Muscle of back (tissue), 11 donors: ENCODE measurements around the gene FAM13A. TPM values are rescaled to one million over a fixed set of nuclear protein-coding genes. Genes with fewer than 3 reads are reported as not detected.

ENCODE experiments used
- DNase-seq, 3 donors: peaks; one replicate each; pipeline versions ENCODE4 v3.0.0 to v3.0.0-alpha.2; 2013
- polyA plus RNA-seq, 10 donors: library from polyadenylated mRNA; unstranded; fragments of 120-200 nt; gene quantifications; one replicate each; pipeline ENCODE4 v1.2.1, GENCODE V29; 2013; ENCODE audit not compliant: insufficient read length in 10 of 10

FAM13A gene
- polyA plus RNA-seq, 10 donors, result 22.5 to 41.7 (median 31.6) TPM

DNA sequence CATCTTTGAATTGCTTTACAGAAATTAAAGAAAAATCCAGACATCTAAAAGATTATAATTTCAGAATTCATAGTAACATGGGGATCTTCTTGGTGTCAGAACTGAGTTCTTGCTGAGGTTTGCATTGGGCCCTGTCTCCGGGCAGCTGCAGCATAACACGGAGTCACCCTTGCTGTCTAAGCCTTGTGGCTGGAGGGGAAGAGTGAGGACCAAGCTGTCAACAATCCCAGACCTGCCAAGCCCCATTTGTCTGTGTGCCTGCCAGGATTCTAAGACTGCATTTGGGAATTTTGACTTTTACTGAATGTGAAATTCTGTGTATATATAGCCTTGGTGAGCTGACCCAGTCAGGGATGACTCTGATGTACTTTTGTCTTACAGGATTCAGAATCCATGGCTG lies 334.2 kb downstream of the FAM13A start:
- no peak for DNase-seq

DNA sequence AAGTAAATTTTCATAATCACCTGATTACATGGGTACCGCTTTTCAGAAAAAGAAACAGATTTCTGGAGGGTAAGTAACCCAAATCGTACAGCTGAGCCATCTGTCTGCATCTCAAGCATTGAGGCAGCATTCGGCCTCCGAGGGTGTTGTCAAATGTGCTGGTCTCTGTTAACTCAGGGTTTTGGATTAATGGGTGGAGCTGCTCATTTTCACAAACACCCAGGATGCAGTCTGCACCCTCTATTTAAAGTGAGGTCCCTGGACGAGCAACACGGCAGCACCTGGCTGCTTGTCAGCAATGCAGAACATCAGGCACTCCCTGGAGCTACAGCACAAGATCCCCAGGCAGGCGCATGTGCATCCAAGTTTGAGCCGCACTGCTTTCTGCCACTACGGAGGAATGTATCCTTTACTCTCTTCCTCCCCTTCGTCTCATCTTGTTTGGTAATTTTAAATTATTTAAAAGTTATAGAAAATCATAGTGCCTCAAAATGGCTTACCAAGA lies 334.7 kb downstream of the FAM13A start:
- no peak for DNase-seq

DNA sequence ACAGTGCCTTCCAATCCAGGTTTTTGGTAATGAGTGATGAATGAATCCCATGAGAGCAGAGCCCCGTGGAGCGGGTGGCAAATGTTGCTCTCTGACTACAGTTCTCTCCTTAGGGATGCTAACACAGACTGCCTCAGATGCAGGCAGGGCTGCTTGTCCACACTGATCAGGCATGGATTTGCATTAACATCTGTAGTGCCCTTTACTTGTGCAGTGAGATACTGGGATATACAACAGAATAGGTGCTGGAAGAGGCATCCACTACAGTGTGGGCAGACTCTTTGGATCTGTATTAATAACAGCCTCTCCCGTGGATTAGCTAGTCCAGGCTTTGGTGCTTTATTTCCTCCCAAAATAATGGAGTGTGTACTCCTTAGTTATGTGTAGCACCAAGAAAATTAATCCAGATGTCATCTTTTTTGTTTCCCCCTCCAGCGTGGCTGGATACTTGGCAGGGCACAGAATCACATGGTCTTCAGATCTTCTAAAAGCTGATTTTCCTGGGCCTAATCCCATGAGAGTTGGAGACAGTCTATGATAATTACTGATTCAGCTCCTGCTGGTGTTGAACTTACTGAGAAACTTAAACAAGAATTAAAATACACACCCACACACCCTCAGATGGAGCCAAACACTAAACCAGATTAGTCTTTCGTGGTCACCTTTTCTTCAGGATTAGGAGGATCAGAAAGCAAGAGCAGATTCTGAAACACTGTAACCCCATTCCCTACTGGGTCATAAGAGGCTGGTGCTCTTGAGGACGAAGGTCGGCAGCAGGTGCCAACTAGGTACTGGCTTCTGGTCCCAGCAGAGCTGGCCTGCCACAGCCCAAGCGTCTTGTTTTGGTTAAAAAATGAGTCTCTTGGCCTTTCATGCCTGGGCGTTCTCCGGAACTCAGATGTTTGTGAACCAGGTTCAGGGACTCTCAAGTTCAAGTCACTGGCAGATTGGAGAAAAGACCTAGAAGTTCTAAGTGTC lies 336.2 kb downstream of the FAM13A start:
- no peak for DNase-seq

DNA sequence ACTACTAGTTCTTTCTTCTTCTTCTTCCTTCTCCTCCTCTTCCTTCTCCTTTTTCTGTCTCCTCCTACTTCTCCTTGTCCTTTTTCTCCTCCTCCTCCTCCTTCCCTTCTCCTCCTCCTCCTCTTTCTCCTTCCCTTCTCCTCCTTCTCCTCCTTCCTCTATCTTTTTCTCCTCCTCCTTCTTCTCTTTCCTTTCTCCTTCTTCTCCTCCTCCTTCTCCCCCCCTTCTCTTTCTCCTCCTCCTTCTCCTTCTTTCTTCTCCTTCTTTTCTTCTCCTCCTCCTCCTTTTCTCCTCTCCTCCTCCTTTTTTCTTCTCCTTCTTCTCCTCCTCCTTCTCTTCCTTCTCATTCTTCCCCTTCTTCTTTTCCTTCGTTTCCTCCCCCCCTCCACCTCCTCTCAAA lies 337.6 kb downstream of the FAM13A start:
- no peak for DNase-seq

DNA sequence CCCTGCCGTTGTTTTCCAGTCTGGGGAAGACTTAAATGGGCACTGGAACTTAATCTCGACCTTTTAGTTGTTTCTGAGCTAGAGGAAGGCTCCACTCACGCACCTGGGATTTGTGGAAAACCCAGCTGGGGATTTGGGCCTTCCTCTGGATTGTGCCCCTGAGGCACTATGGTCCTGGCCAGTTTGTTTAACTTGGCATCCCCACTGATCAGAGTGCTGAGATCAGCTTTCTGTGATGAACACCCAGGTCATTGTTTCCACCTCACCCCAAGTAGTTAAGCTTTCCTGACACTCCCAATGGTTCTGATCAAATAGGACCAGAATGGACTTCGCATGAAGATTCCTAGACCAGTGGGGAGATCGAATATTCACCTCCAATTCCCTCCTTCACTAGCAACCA lies 338.9 kb downstream of the FAM13A start:
- DNase-seq, result no peak

DNA sequence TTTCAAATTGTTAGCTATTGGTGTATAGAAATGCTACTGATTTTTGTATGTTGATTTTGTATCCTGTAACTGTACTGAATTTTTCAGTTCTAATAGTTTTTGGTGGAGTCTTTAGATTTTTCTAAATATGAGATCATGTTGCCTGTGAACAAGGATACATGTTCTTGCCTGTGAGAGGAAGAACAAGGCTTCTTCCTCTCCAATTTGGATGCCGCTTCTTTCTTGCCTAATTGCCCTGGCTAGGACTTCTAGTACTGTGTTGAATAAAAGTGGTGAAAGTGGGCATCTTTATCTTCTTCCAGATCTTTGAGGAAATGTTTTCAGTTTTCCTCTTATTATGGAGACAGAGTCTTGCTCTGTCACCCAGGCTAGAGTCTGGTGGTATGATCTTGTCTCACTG lies 343.2 kb downstream of the FAM13A start:
- no peak for DNase-seq

DNA sequence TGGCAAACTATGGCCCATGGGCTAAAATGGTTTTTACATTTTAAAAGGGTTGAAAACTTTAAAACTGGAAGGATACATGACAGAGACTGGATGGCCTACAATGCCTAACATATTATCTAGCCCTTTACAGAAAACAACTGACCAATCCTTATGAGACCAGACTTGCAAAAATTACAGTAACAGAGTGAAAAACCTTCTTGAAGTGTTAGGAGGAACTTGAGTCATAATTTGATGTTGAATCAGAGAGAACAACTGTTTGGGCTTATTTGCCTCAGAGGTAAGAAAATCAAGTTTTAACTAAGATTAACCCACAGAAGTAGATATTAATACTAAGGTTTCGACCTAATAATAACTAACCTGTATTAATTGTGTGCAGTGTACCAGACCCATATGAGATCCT lies 347.0 kb downstream of the FAM13A start:
- no peak for DNase-seq

DNA sequence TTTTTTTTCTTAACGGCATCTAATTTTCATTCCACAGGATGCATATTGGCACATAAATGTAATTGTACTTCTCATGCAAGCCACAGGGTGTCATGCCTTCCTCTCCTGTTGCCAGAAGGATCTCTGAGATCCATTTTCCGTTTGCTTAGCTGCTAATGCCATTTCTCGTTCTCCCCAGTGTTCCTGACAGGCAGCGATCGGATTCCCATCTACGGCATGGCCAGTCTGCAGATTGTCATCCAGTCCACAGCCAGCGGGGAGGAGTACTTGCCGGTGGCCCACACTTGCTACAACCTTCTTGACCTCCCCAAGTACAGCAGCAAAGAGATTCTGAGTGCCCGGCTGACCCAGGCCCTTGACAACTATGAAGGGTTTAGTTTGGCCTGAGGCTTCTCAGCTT lies 350.4 kb downstream of the FAM13A start:
- peak; percentile 63 to 85 (median 69) for DNase-seq

DNA sequence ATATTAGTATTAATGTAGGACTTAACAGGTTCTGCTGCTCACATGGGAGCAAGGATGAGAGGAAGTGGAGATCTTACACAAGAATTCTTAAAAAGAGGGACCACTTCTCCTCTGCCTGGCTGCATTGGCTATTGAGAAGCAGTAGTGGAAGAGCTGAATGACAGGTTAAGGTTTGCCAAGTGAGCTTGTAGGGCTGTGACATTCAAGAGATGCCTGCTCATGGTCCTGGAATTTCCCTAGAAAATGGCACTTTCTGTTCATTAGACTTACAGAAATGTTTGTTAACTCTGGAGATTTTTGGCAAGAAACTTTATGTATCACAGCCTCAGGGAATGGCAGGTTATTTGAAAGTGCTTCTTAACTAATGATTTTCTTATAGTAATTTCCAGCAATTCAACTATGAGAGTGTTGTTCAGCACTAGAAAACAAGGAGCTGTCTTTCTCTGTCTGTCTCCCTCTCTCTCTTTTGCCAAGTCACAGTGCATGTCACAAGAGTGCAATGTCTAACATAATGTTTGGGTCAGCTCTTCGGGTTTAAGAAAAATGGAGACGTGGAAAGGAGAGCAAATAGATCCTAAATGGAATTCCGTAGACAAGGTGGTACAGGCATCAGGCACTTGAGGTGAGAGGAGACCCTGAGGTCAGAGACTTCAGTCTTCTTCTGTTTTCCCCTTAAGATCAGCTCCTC lies 351.0 kb downstream of the FAM13A start:
- no peak for DNase-seq

DNA sequence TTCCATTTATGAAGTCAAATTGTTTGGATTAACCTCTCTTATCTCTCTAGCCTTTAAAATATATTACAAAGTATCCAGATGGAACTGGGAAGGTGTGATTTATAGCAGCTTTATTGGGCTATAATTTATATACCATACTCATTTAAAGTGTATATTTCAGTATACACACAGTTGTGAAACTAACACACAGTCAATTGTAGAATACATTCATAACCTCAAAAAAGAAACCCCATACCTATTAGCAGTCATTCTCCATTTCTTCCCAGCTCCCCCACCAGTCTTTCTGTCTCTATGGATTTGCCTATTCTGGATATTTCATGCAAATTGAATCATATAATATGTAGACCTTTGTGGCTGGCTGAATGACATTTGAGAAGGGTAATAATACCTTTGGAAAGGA lies 351.8 kb downstream of the FAM13A start:
- no peak for DNase-seq

DNA sequence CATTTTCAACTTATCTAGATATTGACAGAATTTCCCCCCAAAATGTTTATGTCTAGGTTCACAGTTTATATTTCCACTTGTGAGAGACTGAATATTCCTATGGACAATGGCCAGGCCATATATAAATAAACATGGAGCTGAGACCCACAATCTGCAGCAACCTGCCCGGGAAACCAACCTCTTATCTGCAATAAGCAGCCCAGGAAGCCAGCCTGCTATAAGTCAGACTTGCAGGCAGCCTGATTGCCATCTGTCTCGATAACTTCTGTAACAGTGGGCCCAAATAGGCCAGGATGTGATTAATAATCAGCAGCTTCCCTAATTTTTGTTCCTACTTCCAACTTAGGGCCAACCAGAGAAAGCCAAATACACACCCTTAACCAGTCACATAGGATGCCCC lies 354.2 kb downstream of the FAM13A start:
- DNase-seq, result no peak

DNA sequence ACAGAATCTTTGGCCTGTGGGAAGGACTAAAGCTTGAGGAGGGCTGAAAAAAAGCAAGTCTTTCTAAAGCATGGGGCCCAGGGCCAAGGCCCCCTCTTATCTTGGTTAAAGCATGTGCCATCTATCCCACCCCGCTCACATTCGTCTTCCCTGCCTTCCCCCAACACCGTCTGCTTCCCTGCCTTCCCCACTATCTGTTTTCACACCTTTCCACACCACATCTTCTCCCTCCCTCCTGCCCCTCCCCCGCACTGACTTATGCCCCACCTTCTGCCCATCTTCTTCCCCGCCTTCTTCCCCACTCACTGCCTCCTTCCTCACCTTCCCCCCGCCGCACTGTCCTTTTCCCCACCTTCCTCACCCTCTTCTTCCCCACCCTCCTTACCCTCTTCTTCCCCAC lies 358.5 kb downstream of the FAM13A start:
- DNase-seq, result no peak

DNA sequence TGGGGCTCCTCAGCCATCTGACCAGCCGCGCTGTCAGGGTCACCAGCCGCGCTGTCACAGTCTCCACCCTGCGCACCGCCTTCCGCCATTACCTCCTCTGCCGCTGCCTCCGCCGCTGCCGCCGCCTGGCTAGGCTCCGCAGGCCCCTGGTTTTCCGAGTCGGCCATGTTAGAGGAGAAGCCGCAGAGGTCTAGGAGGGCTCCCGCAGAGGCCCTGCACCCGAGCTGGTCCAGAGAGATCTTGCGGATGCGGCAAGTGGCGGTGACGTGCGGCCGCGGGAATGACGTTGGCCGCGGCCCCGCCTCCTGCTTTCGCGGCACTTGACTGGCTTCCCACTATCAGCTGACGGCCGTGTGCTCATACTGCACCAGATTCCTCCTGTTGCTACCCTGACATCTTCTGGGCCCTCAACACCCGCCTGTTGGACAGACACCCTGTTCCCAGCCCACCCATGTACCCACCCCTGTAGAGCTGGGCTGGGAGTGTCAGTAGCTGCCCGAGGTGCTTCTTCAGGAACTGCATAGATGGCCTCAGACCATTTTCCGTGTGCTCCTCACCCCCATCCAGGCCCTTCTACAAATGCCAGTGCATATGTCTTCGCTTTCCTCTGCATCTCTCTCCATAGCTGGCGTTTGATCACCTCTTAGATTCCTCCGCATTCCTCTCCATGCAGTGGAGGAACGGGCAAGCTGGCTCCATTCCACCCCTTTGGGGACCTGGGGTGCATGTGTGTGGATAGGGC lies 359.2 kb downstream of the FAM13A start, which contains the start of gene NAP1L5:
TSS of gene NAP1L5 (minus strand) at position 242 of the 742 bp plus-strand sequence. CDS start at position 167, 75 bp downstream.
- DNase-seq, result peak; percentile 51 to 88 (median 70)

DNA sequence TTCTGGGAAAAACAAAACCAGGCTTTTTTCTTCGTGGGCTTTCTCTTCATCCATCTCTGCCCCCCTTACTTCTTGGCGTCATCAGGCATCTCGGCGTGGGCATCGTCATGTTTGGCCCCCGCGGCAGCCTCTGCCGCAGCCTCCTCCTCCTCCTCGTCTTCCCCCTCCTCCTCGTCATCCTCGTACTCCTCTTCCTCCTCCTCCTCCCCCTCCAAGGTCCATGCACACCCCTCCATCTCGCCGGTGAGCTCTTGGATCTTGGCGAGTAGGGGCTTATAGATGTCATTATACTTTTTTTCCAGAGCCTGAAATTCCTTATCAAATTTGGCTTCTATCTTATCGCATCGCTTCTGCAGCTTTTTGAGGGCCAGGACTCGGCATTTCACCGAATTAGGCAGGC lies 359.8 kb downstream of the FAM13A start:
- DNase-seq, result peak in 2 of 3 donors; percentile 36 to 67

DNA sequence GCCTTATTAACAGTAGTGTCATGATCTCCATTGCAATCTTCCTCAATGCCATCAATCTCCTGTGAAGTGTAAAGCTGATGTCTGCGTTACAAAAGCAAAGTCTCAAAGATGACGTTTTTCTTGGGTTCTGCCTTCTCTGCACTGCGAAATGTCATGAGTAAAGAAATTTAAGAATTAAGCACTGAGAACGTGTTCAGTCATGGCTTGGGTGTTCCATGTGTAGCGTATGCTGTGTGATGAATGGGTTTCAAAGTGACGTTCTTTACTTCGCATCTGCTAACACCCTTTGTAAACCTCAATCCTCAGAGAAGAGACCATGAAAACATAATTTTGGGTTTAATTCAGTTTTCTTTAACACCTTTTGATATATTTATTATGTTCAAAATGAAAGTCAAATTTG lies 360.4 kb downstream of the FAM13A start:
- DNase-seq, result peak in 2 of 3 donors; percentile 10 to 46

DNA sequence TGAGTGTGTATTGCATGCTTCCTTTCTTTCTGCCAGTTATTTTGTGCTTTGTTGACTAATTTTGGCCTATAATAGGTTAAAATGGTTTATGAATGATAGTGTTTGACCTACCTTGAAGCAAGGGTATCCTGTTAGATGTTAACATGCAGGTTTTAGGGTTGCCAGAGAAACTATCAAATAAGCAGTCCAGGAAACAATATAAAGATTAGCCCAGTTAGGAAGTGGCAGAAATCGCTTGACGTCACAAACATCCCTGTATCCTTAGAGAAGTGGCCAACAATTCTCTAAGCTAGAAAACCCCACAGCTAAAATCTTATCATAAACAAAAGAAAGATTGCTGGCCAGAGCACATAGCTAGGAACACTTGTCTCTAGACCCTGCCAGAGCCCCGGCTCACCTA lies 363.2 kb downstream of the FAM13A start:
- no peak for DNase-seq

DNA sequence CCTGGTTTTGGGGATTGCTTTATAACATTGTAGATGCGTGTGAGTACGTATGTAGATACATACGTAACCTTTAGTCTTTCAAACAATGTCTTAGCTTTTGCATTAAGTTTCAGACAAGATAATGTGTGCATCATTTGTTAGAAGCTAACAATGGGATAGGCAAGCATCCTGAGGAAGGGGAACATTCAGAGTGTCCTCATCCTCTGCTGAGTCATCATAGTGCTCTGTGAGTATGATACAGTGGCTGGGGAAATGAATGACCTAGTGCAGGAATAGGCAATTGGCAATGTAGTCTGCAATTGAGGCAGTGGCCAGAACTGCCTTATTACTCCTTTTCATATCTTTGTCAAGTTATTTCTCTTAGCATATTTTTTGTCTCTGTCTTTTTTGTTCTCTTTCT lies 366.6 kb downstream of the FAM13A start:
- peak in 1 of 3 donors; percentile 22 for DNase-seq

DNA sequence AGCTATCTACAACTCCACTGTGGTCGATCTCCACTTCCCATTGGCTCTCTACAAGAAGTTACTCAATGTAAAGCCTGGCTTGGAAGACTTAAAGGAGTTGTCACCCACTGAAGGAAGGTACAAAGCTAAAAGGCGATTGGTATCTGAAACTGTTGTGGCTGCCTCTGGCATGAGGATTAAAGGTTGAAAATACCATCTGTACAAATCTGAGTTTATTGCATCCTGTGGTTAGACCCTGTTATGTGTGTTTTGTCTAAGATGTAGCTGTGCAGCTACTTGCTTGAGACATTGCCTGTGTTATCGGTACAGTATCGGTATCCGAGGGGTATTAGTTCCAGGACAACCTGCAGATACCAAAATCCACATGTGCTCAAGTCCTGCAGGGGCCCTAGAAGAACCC lies 375.8 kb downstream of the FAM13A start:
- DNase-seq, result no peak
